Activated B cell treated with CpG ODN at 0.5 μM for 24 hours (primary cell): ENCODE results near the gene CGN. TPM values are rescaled to one million over a fixed set of nuclear protein-coding genes. Genes with fewer than 3 reads are reported as not detected.

Experiments
- ATAC-seq: fragments of 200-7000 bp; cut with Tn5 transposase; one replicate; pipeline ENCODE4 v1.10.0; 2021; ENCODE audit warnings: low read depth, mild to moderate bottlenecking, moderate library complexity
- CTCF ChIA-PET: fragments of 350-600 bp; sonication (Branson Sonifier 250); formaldehyde crosslinking; loops from one replicate; lab custom pipeline; 2021; ENCODE audit warnings: antibody characterized with exemption; lab: Charles Lee
- POLR2A ChIA-PET: fragments of 350-600 bp; sonication (Branson Sonifier 250); formaldehyde crosslinking; loops from one replicate; lab custom pipeline; 2021; ENCODE audit warnings: antibody characterized with exemption; lab: Charles Lee
- DNase-seq: peaks from one replicate; pipeline ENCODE4 v3.0.0; 2022
- H3K27ac Mint-ChIP-seq: one replicate; pipeline ENCODE4 v1.8.0; 2020; ENCODE audit warnings: mixed read lengths
- H3K27me3 Mint-ChIP-seq: one replicate; pipeline ENCODE4 v1.8.0; 2021; ENCODE audit warnings: mixed read lengths
- H3K36me3 Mint-ChIP-seq: one replicate; pipeline ENCODE4 v1.8.0; 2021; ENCODE audit warnings: low read depth, mixed read lengths
- H3K4me1 Mint-ChIP-seq: one replicate; pipeline ENCODE4 v1.8.0; 2021; ENCODE audit warnings: mixed read lengths
- H3K4me3 Mint-ChIP-seq: one replicate; pipeline ENCODE4 v1.8.0; 2020; ENCODE audit warnings: mild to moderate bottlenecking, mixed read lengths
- H3K9me3 Mint-ChIP-seq: one replicate; pipeline ENCODE4 v1.8.0; 2020; ENCODE audit warnings: mixed read lengths
- CTCF ChIP-seq: fragments of 200-600 bp; IDR thresholded peaks from one replicate; pipeline ENCODE4 v1.8.0; 2022; ENCODE audit warnings: antibody characterized with exemption, mild to moderate bottlenecking
- intact Hi-C: fragments of 100-400 bp; cut with micrococcal nuclease; formaldehyde crosslinking; loops from one replicate; pipeline ENCODE4 v1.15.1; 2024
- total RNA-seq: library from RNA; stranded (reverse); gene quantifications from 2 replicates; pipeline ENCODE4 v1.2.3, GENCODE V29; 2022

CGN gene
- total RNA-seq, 1 donor from 2014 or later: 0.22 TPM

DNA sequence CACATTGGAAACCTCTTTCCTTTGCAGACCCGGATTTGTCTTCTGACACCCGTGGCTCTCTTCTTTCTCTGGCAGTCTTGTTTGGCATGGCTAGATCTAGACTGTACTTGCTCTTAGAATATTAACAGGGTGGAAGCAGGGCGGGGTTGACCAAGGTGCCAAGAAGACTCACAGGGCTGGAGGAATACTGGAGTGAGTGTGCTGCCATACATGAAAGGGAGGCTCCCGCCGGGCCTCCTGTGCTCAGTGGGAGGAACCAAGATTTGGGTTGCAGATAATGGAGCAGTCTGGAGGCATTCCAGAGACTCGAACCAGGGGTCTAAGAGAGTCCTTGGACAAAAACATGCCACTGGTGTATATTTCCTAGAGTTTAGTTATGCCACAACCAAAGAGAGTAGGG lies 73.1 kb downstream of the CGN start:
- no peak for ATAC-seq

GRCh38 chr1:151584780-151585179 lies 73.6 kb downstream of the CGN start:
- Mint-ChIP-seq H3K4me3 (no peak overlapping the region), H3K27ac (no peak overlapping the region), H3K9me3 (no peaks in the 10 kb centered on the region), H3K4me1 (no peaks in the 10 kb centered on the region), H3K36me3 (no peaks in the 10 kb centered on the region), H3K27me3 (peaks cover 2% of the 10 kb centered on the region)
- DNase-seq (no peak), ATAC-seq (no peak)
- ChIA-PET POLR2A (no interaction called here), CTCF (no interaction called here)
- intact Hi-C loops: no loop called here
- TF ChIP-seq CTCF: no peak

More for the DNA sequence above, 73.1 kb downstream of the CGN start:
- H3K27ac Mint-ChIP-seq: no peak overlapping the region
- no peaks in the 10 kb centered on the region for H3K27me3 Mint-ChIP-seq
- no peak for TF ChIP-seq CTCF
- no peaks in the 10 kb centered on the region for H3K36me3 Mint-ChIP-seq
- CTCF ChIA-PET: no interaction called here
- POLR2A ChIA-PET: no interaction called here
- intact Hi-C loops: no loop called here
- H3K4me3 Mint-ChIP-seq: no peak overlapping the region
- H3K4me1 Mint-ChIP-seq: no peaks in the 10 kb centered on the region
- no peaks in the 10 kb centered on the region for H3K9me3 Mint-ChIP-seq
- DNase-seq: no peak

DNA sequence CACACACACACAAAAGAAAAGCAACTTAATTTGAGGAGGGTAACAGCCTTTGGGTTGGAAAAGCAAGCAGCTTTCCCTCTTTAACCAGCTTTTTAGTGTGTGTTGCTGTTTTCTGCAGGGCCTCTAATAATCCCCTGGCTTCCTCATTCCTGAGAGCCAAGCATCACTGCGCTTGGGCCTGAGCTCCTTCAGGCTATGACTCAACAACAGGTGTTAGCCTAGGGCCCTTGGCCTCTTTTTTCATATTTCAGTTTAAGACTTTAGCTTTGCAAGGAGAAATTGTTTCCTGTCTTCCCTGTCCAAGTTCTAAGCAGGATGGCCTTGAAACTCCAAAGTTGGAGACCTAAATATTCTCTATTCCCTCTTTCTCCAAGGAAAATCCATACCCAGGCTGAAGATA lies 74.4 kb downstream of the CGN start:
- H3K27ac Mint-ChIP-seq: no peak overlapping the region
- intact Hi-C loops: no loop called here
- DNase-seq (no peak), ATAC-seq (no peak)
- CTCF ChIA-PET: interaction anchor here (0.8 kb wide), 1 partner anchor 8 kb away, joined by 3 read pairs; no protein-coding TSS in a partner anchor
- no peaks in the 10 kb centered on the region for H3K4me1 Mint-ChIP-seq
- no peak overlapping the region for H3K4me3 Mint-ChIP-seq
- POLR2A ChIA-PET: no interaction called here
- H3K27me3 Mint-ChIP-seq: peaks cover 5% of the 10 kb centered on the region
- TF ChIP-seq CTCF: no peak
- H3K9me3 Mint-ChIP-seq: peaks cover 4% of the 10 kb centered on the region
- H3K36me3 Mint-ChIP-seq: no peaks in the 10 kb centered on the region

Other genes starting within 250 kb of the CGN start
- gene ZNF687, start 229.1 kb upstream of the CGN start, total RNA-seq: 38.8 and 40.3 TPM in 2 replicates
- 112 and 113 TPM in 2 replicates for gene PI4KB, start 184.0 kb upstream of the CGN start, total RNA-seq
- gene RFX5, start 164.1 kb upstream of the CGN start, total RNA-seq: 222 and 262 TPM in 2 replicates
- gene SELENBP1, start 138.7 kb upstream of the CGN start, total RNA-seq: not detected in 2 replicates
- 310 and 330 TPM in 2 replicates for gene PSMB4, start 111.8 kb upstream of the CGN start, total RNA-seq
- 121 and 135 TPM in 2 replicates for gene POGZ, start 51.9 kb upstream of the CGN start, total RNA-seq
- 2.3 and 2.4 TPM in 2 replicates for gene TUFT1, start 28.9 kb downstream of the CGN start, total RNA-seq
- gene SNX27, start 100.7 kb downstream of the CGN start, total RNA-seq: 22.2 and 27.6 TPM in 2 replicates
- gene CELF3, start 205.4 kb downstream of the CGN start, total RNA-seq: not detected in 2 replicates
- gene RIIAD1, start 210.1 kb downstream of the CGN start, total RNA-seq: not detected in 2 replicates